GM10248 (cell line): Measurements from ENCODE around the gene ADPRHL1.
"Not testable (repeated sequence)": the region's sequence is repeated elsewhere in the genome, so short reads cannot be mapped to it uniquely, and the experiment has no call there.

Source experiments
- CTCF ChIA-PET: fragments of 300-600 bp; sonication (Branson Sonifier 250); formaldehyde crosslinking; extraction: SDS; loops from one replicate; lab custom pipeline; 2021; ENCODE audit warnings: antibody characterized with exemption; lab: Yijun Ruan, JAX
- POLR2A ChIA-PET: fragments of 350-650 bp; sonication (Branson Sonifier 250); formaldehyde crosslinking; extraction: SDS; loops from one replicate; lab custom pipeline; 2020; ENCODE audit warnings: antibody characterized with exemption; lab: Yijun Ruan, JAX
- DNase-seq: peaks from one replicate; pipeline ENCODE4 v3.0.0; 2012; ENCODE audit errors: extremely low spot score
- TF ChIP-seq, protein P1 (sequence below): IDR thresholded peaks from 2 replicates; pipeline ENCODE4 v1.5.1; 2012; ENCODE audit warnings: mild to moderate bottlenecking, low read depth; ENCODE audit errors: extremely low read depth, missing control alignments, control extremely low read depth

The ADPRHL1 gene

DNA sequence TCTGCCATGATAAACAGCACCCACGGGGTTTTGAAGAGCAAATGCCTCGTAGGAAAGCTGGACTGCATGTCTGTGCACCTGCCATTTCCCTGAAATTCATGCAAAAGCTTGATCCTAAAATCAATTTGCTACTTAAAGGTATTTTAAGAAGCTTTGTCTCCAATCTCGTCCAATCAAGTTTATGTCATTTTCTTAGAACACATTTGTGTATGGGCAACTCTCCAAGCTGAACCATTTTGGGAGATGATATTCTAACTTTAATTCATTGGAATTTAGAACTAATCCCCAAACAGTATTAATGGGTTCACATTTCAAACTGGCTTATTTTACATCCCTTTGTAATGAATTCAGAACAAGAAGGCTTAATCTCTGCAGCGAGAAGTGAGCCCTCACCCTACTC lies 822 bp downstream of the ADPRHL1 start:
- DNase-seq = no peak
- ChIA-PET POLR2A (no interaction called here), CTCF (interaction anchor here (0.6 to 2.1 kb wide), 4 partner anchors 12 to 510 kb away, joined by 3 to 6 read pairs (median 4); no protein-coding TSS in a partner anchor)
- TF ChIP-seq, protein P1, sequence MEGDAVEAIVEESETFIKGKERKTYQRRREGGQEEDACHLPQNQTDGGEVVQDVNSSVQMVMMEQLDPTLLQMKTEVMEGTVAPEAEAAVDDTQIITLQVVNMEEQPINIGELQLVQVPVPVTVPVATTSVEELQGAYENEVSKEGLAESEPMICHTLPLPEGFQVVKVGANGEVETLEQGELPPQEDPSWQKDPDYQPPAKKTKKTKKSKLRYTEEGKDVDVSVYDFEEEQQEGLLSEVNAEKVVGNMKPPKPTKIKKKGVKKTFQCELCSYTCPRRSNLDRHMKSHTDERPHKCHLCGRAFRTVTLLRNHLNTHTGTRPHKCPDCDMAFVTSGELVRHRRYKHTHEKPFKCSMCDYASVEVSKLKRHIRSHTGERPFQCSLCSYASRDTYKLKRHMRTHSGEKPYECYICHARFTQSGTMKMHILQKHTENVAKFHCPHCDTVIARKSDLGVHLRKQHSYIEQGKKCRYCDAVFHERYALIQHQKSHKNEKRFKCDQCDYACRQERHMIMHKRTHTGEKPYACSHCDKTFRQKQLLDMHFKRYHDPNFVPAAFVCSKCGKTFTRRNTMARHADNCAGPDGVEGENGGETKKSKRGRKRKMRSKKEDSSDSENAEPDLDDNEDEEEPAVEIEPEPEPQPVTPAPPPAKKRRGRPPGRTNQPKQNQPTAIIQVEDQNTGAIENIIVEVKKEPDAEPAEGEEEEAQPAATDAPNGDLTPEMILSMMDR = no peak

DNA sequence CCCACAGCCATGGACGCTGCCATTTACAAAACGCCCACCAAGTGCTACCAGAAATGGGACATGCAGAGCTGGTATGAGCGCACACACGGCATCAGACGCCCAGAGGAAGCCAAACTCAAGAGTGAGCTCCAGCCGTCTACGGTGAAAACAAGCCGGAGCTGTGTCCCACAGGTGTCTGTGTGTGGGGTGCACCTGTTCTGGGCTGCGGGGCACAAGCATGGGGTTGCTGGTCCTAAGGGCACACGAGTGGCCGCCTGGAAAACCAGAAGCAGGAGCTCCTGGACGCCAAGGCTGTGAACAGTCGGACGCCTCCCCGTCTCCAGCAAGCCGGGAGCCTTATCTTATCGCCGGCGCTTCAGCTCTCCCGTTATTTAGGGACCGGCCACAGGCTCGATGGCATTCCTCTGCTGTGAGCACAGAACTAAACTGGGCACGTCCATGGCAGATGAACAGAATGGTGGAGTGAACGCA lies 1.3 kb downstream of the ADPRHL1 start:
- DNase-seq = no peak
- TF ChIP-seq, protein P1 = no peak
- CTCF ChIA-PET = interaction anchor here (0.6 to 2.1 kb wide), 6 partner anchors 11 to 515 kb away, joined by 3 to 6 read pairs (median 4); no protein-coding TSS in a partner anchor
- POLR2A ChIA-PET = no interaction called here

DNA sequence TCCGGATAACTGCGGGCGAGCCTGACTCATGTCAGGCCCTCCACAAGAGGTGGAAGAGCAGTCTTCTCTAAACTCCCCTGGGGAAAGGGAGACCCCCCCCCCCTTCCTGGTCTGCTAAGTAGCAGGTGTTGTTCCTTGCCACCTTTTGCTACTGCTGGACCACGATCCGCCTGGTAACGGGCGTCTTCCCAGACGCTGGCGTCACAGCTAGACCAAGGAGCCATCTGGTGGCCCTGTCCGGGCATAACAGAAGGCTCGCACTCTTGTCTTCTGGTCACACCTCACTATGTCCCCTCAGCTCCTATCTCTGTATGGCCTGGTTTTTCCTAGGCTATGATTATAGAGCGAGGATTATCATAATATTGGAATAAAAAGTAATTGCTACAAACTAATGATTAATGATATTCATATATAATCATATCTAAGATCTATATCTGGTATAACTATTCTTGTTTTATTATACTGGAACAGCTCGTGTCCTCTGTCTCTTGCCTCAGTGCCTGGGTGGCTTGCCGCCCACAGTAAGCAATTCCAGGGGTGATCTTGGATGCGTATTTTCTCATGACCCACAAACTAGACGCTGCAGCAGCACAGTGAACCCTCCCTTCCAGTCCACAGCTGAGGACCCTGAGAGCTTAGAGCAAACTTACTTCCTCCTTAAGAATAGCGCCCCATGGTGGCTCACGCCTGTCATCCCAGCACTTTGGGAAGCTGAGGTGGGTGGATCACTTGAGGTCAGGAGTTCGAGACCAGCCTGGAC lies 2.2 kb downstream of the ADPRHL1 start:
- TF ChIP-seq, protein P1 = peak; percentile 28
- DNase-seq, POLR2A ChIA-PET: not testable (repeated sequence)
- CTCF ChIA-PET = interaction anchor here (1.3 to 2.7 kb wide), 5 partner anchors 13 to 514 kb away, joined by 3 to 6 read pairs (median 5); no protein-coding TSS in a partner anchor

DNA sequence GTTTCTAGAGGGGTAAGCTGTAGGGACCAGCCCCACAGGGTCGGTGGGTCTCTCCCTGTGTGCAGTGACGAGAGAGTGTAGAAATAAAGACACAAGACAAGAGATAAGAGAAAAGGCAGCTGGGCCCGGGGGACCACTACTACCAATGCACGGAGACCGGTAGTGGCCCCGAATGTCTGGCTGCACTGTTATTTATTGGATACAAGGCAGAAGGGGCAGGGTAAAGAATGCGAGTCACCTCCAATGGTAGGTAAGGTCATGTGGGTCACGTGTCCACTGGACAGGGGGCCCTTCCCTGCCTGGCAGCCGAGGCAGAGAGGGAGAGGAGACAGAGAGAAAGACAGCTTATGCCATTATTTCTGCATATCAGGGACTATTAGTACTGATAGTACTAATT lies 2.9 kb downstream of the ADPRHL1 start:
- CTCF ChIA-PET = interaction anchor here (1.4 to 2.7 kb wide), 3 partner anchors 13 to 513 kb away, joined by 4 to 5 read pairs (median 5); no protein-coding TSS in a partner anchor
- POLR2A ChIA-PET, DNase-seq: not testable (repeated sequence)

DNA sequence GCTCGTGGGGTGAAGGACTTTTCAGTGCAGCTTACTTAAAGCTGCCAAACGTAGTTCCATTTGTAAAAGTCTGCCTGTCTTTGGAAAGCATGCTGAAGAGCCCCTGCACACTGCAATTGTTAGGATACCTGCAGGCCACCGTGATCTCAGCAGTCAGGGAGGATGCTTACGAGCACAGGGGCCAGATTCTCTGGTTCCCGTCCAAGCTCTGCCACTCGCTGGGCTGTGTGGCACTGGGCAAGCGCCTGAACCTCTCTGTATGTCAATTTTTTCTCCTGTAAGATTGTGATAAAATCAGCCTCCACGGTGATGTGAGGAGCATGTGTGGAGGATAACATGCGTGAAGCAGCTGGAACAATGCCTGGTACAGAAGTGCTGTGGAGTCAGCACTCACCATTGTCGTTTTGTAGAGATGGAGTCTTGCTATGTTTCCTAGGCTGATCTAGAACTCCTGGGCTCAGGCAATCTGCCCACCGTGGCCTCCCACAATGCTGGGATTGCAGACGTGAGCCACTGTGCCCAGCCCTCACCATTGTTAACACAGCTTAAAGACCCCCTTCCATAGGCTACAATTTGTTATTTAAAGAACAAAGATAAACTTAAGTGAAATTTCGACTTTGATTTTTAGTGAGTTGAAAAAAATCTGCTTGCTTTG lies 3.5 kb downstream of the ADPRHL1 start:
- no peak for DNase-seq
- ChIA-PET POLR2A (no interaction called here), CTCF (interaction anchor here (1.4 to 2.7 kb wide), 3 partner anchors 12 to 513 kb away, joined by 4 to 5 read pairs (median 5); no protein-coding TSS in a partner anchor)
- TF ChIP-seq, protein P1 = no peak

DNA sequence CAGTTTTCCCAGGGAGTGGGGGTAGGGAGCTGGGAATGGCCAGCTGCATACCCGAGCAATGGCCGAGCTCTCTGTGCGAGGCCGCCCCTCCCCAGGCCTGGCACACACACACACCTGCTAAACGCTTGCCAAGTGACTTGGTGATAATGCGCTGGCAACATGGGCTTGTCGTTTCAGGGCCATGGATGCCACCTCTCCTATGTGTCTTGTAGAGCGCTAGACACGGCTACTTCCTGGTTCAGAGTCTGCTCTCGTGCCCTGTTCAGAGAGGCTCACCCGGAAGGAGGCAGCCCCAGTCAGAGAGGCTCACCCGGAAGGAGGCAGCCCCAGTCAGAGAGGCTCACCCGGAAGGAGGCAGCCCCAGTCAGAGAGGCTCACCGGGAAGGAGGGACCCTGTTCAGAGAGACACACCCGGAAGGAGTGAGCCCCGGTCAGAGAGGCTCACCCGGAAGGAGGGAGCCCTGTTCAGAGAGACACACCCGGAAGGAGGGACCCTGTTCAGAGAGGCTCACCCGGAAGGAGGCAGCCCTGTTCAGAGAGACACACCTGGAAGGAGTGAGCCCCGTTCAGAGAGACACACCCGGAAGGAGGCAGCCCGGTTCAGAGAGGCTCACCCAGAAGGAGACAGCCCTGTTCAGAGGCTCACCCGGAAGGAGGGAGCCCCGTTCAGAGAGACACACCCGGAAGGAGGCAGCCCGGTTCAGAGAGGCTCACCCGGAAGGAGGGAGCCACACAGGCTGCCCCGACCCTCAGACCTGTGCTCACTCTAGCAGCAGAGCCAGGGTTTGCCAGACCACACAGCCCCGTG lies 4.2 kb downstream of the ADPRHL1 start:
- ChIA-PET POLR2A (interaction anchor here (0.7 kb wide), 1 partner anchor 479 kb away, joined by 5 read pairs; no protein-coding TSS in a partner anchor), CTCF (interaction anchor here (1.4 to 2.7 kb wide), 2 partner anchors 12 to 506 kb away, joined by 4 to 5 read pairs; no protein-coding TSS in a partner anchor)
- DNase-seq = no peak
- TF ChIP-seq, protein P1 = no peak
